Occipital lobe (tissue), 2 donors: ENCODE measurements around the gene GUCY1A2. TPM values are rescaled to one million over a fixed set of nuclear protein-coding genes. Genes with fewer than 3 reads are reported as not detected.
A peak's percentile ranks its signal among the peaks of the same experiment; 100 is the strongest.

Experiments
- DNase-seq: peaks from one replicate; lab custom pipeline; 2025; lab: John Stamatoyannopoulos, UW
- total RNA-seq: library from RNA; depleted of rRNA; stranded (reverse); fragments of >200 nt; gene quantifications from one replicate; pipeline ENCODE4 v1.2.3, GENCODE V29; 2014

The GUCY1A2 gene
- total RNA-seq, 1 donor from 2014 or later: 183 TPM

DNA sequence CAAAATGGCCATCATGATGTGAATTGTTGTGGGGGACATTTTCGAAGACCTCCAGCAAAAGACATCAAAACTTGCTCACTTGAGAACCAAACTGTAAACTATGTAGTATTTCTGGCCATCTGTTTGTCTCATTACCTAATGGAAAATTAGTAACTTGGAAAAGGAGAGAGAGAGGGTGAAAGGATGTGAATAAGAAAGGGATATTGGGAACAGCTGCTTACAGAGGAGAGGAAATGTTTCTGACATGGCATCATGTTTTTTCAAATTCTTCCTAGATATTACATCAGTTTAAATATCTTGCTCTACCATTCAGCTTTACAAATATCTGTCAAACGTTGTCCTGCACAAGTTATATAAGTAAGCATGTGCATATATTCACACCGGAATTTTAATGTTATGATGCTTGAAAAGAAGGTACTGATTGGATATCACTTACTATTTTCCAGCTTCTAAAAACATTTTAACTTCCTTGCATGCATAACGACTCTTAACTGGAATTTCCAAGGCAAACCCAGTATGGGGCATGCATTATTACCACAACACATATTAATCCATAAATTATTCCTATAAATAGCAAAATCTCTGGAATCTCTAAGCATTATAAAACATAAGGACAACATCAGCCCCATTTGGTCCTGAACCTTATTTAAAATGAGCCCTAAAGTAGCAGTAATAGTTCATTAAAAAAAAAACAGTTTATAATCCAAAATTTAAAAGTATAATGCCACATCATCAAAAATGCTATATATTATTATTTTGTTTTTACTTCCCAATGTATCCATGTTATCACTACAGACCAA is 20.0 kb downstream of the GUCY1A2 start:
- DNase-seq: no peak

GRCh38 chr11:106997227-106997626 is 21.0 kb downstream of the GUCY1A2 start:
- DNase-seq: no peak

GRCh38 chr11:106996691-106997090 is 21.6 kb downstream of the GUCY1A2 start:
- no peak for DNase-seq

GRCh38 chr11:106990331-106990730 is 27.9 kb downstream of the GUCY1A2 start:
- peak; percentile 75 for DNase-seq

GRCh38 chr11:106989078-106989455 is 29.2 kb downstream of the GUCY1A2 start:
- no peak for DNase-seq

- no peak for DNase-seq
Measured at GRCh38 chr11:106988151-106989077, 29.9 kb downstream of the GUCY1A2 start.

DNA sequence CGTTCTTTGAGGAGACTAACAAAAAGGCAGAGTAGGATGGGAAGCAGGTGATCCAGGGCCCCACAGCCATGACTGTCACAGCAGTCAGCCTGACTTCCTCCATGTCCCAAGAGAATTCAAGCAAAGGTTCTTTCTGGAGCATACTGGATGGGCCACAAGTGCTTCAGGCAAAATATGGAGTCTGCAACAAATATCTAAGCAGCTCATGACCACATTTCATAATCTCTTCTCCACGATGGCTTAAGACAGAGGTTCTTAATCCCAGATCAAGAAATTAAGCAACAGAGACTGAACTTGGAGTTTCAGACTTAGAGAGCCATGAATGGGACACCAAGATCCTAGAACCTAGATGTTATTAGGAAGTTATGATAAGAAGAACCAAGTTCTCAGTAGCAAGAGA is 31.6 kb downstream of the GUCY1A2 start:
- no peak for DNase-seq

DNA sequence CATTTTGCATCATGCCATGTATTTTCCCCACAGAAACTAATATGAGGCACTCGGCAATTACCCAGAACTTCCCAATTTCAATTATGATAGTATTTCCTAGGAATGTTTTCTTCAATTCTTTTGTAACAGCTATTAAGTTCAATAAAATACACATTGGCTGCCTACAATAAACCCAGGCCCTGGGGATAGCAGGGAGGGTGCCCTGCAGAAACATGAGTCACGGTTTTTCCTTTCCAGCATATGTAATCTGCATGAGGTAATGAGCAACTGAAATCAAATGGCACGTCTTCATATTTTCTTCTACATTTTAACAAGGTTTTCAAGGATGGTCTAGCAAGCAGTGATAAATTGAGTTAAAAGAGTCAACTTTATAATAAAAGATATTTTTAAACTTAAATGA is 32.0 kb downstream of the GUCY1A2 start:
- DNase-seq: no peak

DNA sequence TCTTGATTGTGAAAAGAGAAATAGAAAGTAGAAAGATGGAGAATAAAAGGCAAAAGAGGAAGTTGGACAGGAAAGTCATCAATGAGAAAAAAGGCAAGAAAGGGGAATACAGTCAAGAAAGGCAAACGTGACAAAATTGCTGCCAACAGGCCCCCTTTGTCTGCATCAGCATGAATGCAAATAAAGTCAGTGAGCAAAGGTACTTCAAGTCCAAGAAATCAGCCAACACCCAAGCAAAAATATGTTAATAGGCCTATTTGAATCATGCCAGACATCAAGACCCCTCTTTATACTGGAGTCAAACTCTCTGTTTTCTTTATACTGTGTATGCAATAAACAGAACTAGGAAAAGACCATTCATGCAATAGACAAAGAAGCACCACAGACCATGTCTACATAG is 34.3 kb downstream of the GUCY1A2 start:
- no peak for DNase-seq

- no peak for DNase-seq
Measured at GRCh38 chr11:106983261-106983660, 35.0 kb downstream of the GUCY1A2 start.

DNA sequence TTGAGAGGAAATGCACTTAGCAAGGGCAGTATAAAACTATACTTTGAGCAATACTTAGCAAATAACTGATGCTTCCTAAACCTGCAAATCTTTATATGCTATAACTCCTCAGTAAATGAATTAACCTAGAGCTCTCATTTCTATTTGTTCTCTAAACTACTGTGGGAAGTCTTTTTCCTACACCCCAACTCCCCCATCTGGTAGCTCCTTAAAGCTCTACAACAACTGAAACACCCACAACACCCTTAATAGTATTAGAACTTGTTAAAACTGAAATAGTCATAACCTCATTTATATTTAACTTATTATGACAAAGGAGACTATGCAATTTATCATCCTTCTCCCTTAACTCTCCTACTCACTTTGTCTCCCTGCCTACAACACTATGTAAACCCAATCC is 43.4 kb downstream of the GUCY1A2 start:
- DNase-seq: no peak

DNA sequence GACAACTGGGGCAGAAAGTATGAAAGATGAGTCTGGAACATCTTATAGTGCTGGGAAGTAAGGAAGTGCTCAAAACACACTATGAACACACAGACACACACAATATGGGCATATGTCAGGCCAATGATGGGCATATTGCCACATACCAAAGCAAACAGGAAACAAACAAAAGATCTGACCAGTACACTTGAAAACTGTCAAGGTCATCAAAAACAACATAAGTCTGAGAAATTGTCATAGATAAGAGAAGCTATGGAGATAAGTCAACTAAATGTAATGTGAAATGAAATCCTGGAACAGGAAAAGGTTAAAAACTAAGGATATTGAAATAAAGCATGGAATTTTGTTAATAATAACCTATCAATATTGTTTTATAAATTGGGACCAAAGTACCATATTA is 46.4 kb downstream of the GUCY1A2 start:
- no peak for DNase-seq

GRCh38 chr11:106969644-106970355 is 48.5 kb downstream of the GUCY1A2 start:
- no peak for DNase-seq

- DNase-seq: no peak
Measured at GRCh38 chr11:106962995-106963394, 55.3 kb downstream of the GUCY1A2 start.

- no peak for DNase-seq
Measured at GRCh38 chr11:106961518-106961917, 56.8 kb downstream of the GUCY1A2 start.

GRCh38 chr11:106961048-106961447 is 57.2 kb downstream of the GUCY1A2 start:
- DNase-seq: no peak

GRCh38 chr11:106959800-106960199 is 58.5 kb downstream of the GUCY1A2 start:
- no peak for DNase-seq

GRCh38 chr11:106959386-106959785 is 58.9 kb downstream of the GUCY1A2 start:
- no peak for DNase-seq

- DNase-seq: no peak
Measured at GRCh38 chr11:106958517-106959248, 59.6 kb downstream of the GUCY1A2 start.

- no peak for DNase-seq
Measured at GRCh38 chr11:106957030-106957482, 61.2 kb downstream of the GUCY1A2 start.

- no peak for DNase-seq
Measured at GRCh38 chr11:106950067-106950491, 68.2 kb downstream of the GUCY1A2 start.
